Activated CD8-positive, alpha-beta memory T cell treated with anti-CD3 and anti-CD28 coated beads for 48 hours (primary cell): ENCODE results near the gene NEO1.
"Not testable (repeated sequence)": the region's sequence is repeated elsewhere in the genome, so short reads cannot be mapped to it uniquely, and the experiment has no call there.

Experiments used
- DNase-seq, 3 experiments: peaks; one replicate each; pipeline ENCODE4 v3.0.0-alpha.2; 2020; ENCODE audit warnings: low read depth in 2 of 3, low spot score in 2 of 3

NEO1 gene

GRCh38 chr15:73296609-73297353 lies 244.5 kb downstream of the NEO1 start:
- DNase-seq: no peak

DNA sequence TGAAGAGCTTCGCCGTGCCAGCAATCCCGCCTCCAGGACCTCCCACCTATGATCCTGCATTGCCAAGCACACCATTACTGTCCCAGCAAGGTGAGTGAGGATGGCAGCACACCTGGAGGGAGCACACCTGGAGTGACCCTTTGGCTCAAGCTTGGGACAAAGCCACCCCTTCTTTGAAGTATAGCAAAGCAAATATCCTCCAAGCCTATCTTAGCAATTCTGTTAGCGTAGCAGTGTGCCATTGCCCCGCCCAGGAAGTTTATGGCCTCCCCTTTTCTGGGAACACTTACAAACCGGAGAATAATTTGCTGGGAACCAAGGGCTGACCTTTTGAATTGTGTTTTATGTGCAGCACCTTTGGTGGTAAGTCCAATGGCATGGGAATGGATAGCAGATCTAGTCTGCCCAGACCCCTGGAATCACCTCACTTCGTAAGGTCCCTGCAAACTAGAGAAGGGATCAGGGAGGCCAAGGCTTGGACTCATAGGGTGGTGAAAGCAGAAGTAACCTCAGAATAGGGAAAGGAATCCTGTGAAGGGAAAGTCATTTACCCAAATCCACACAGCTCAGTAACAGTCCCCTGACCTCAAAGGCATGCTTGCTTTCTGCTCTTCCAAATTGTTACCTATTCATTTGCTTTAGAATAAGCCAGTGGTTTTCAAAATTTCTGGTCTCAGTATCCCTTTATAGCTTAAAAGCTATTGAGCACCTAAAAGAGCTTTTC lies 246.4 kb downstream of the NEO1 start:
- DNase-seq: no peak

DNA sequence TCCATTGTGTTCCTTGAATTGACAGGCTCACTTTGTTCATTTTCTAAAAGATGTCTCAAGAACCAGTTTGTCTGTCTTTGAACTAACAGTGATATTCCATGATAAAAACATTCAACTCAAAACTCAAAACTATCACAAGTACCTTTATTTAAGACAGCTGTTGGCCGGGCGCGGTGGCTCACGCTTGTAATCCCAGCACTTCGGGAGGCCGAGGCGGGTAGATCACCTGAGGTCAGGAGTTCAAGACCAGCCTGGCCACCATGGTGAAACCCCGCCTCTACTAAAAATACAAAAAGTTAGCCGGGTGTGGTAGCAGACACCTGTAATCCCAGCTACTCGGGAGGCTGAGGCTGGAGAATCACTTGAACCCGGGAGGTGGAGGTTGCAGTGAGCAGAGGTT lies 248.0 kb downstream of the NEO1 start:
- not testable (repeated sequence) for DNase-seq

DNA sequence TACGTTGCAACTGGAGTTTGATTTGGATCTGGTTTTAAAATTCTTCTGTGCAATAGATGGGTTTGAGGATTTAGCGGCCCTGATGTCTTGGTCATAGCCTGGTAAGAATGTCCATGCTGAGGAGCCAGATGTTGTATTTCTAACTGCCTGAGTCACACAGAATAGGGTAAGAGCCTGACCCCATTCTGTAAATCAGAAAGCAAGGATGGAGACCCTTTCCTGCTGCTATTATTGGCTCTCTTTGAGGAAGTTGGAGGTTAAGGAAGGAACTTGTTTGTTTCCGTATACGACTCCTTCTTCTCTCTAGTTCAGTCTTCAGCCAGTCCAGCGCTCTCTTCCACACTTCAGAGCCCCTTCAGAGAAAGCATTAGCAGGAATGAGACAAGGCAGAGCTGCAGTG lies 251.4 kb downstream of the NEO1 start:
- DNase-seq: no peak

- DNase-seq: no peak
Observed at GRCh38 chr15:73305331-73306211, 253.3 kb downstream of the NEO1 start.

GRCh38 chr15:73308305-73308704 lies 256.0 kb downstream of the NEO1 start:
- DNase-seq: no peak

DNA sequence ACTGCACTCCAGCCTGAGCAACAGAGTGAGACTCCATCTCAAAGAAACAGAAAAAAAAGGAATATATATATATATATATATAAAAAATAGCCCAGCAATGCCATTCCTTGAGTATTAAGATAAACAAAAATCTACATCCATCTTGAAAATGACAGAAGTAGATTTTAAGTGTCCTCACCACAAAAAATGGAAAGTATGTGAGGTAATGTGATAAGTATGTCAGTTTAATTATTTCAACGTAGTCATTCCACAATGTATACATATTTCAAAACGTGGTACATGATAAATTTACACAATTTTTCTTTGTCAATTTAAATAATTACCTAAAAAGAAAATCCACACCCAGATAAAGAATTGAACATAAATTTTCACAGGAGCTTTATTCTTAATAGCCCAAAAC lies 261.6 kb downstream of the NEO1 start:
- no peak for DNase-seq

- DNase-seq: no peak
Observed at GRCh38 chr15:73317651-73318462, 265.6 kb downstream of the NEO1 start.

- peak in 1 of 3 experiments; percentile 25 for DNase-seq
Observed at GRCh38 chr15:73318463-73319351, 266.4 kb downstream of the NEO1 start.

GRCh38 chr15:73319460-73320245 lies 267.4 kb downstream of the NEO1 start:
- no peak for DNase-seq

GRCh38 chr15:73320619-73321180 lies 268.4 kb downstream of the NEO1 start:
- DNase-seq: no peak

DNA sequence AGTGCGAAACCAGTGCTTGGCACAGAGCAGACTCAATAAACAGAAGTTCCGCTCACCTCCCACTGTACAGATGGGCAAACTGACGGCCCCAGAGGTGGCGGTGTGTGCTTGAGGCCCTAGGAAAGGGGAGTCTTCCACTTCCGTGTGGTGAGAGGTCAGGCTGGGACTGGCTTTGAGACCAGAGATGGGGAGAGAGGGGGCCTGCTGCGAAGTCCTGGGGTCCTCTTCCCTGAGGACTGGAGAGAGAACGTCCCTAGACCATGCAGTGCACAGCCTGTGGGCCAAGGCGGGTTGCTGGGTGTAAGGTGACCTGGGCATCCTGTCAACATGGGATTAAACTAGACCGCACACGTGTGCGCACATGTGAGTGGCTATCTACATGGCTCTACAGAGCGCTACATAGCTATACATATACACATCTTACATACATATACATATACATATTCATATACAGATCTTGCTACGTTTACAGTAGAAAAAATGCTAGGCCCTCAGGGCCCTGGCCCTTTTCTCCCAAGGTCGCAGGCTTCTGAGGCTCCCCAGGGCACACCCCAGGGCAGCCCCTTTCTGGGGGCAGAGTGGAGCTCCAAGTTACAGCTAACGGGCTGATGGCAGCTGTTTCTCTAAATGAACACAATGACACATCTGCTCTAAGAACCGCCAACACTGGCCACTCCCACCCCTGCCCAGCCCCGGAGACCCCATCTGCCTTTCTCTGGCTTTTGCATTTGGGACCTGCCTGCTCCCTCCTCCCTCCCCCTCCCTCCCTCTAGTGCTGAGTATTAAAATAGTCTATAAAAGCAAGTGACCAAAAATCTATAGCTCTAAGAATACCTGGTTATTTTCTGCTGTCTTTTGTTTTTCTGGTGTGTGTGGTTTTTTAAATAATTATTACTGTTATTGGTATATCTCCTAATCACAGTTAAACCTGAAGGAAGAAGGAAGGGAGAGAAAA lies 269.5 kb downstream of the NEO1 start:
- DNase-seq: no peak

- no peak for DNase-seq
Observed at GRCh38 chr15:73322665-73323373, 270.6 kb downstream of the NEO1 start.

- no peak for DNase-seq
Observed at GRCh38 chr15:73323374-73323955, 271.2 kb downstream of the NEO1 start.

GRCh38 chr15:73323956-73324355 lies 271.7 kb downstream of the NEO1 start:
- no peak for DNase-seq

- no peak for DNase-seq
Observed at GRCh38 chr15:73324496-73325170, 272.4 kb downstream of the NEO1 start.
